MCF 10A (cell line): ENCODE data around the gene MRAP. TPM values are rescaled to one million over a fixed set of nuclear protein-coding genes. Genes with fewer than 3 reads are reported as not detected.

Experiments used
- BruUV-seq: library from RNA; stranded (reverse); fragments of 400-500 nt; replicated peaks from 2 replicates; lab custom pipeline; 2021; lab: Mats Ljungman, UMichigan
- CTCF ChIA-PET: fragments of 300-600 bp; sonication (Branson Sonifier 250); formaldehyde crosslinking; extraction: SDS; loops from one replicate; lab custom pipeline; 2021; ENCODE audit warnings: antibody characterized with exemption, inconsistent platforms; lab: Yijun Ruan, JAX
- POLR2A ChIA-PET: fragments of 300-600, 350-650 bp; sonication (Branson Sonifier 250); formaldehyde crosslinking; extraction: SDS; loops from one replicate; lab custom pipeline; 2020; ENCODE audit warnings: antibody characterized with exemption, inconsistent platforms; lab: Yijun Ruan, JAX
- DNase-seq: peaks from one replicate; pipeline ENCODE4 v3.0.0-alpha.2; 2018; ENCODE audit not compliant: unreplicated experiment
- H3K27ac Mint-ChIP-seq: one replicate; pipeline ENCODE4 v1.8.0; 2022; ENCODE audit warnings: mild to moderate bottlenecking, low read depth, mixed read lengths; ENCODE audit not compliant: unreplicated experiment
- H3K27me3 Mint-ChIP-seq: one replicate; pipeline ENCODE4 v1.8.0; 2022; ENCODE audit warnings: mixed read lengths; ENCODE audit not compliant: insufficient read depth, unreplicated experiment
- H3K36me3 Mint-ChIP-seq: one replicate; pipeline ENCODE4 v1.8.0; 2022; ENCODE audit warnings: mild to moderate bottlenecking, moderate library complexity, mixed read lengths; ENCODE audit not compliant: insufficient read depth, unreplicated experiment
- H3K4me1 Mint-ChIP-seq: one replicate; pipeline ENCODE4 v1.8.0; 2022; ENCODE audit warnings: mixed read lengths; ENCODE audit not compliant: insufficient read depth, unreplicated experiment
- H3K4me3 Mint-ChIP-seq: one replicate; pipeline ENCODE4 v1.8.0; 2022; ENCODE audit warnings: mild to moderate bottlenecking, moderate library complexity, mixed read lengths; ENCODE audit not compliant: unreplicated experiment
- H3K9me3 Mint-ChIP-seq: one replicate; pipeline ENCODE4 v1.8.0; 2022; ENCODE audit warnings: mixed read lengths; ENCODE audit not compliant: unreplicated experiment
- CTCF ChIP-seq: fragments of 200-600 bp; IDR thresholded peaks from one replicate; pipeline ENCODE4 v1.8.0; 2022; ENCODE audit warnings: antibody characterized with exemption, mild to moderate bottlenecking; ENCODE audit not compliant: unreplicated experiment
- intact Hi-C: fragments of 100-400 bp; cut with micrococcal nuclease; formaldehyde crosslinking; loops from 2 replicates; pipeline ENCODE4 v1.14.1; 2022
- total RNA-seq: library from RNA; stranded (reverse); gene quantifications from 2 replicates; pipeline ENCODE4 v1.2.3, GENCODE V29; 2022

Gene MRAP
- total RNA-seq, 1 experiment from 2014 or later: not detected

GRCh38 chr21:32279377-32279680 lies 19.3 kb upstream of the MRAP start:
- Mint-ChIP-seq H3K4me3 (peak overlapping the region; percentile 94), H3K27ac (peak overlapping the region; percentile 82)
- intact Hi-C loops: loop anchor here (5.0 kb wide), 1 partner anchor 323 kb away; no protein-coding TSS in a partner anchor

DNA sequence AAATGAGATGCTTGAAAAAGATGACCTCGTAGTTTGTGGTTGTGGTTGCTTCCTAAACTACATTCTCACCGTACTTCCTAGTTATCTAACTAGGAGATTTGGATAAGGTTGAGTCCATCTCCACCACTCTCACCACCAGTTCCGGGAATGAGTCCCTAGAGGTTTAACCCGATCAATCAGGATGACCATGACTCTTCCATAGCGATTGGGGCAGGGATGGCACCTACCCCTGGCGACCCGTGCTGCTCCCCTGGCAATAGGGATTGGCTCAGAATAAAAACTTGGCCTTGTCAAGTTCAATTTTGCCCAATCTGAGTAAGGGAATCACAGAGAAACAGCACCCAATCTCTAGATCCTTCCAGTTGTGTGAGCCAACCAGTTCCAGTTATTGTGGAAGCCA lies 17.1 kb upstream of the MRAP start:
- no peak for TF ChIP-seq CTCF
- no TSS peak for BruUV-seq
- H3K36me3 Mint-ChIP-seq: peaks cover 40% of the 10 kb centered on the region
- no peak for DNase-seq
- H3K27ac Mint-ChIP-seq: no peak overlapping the region
- H3K27me3 Mint-ChIP-seq: no peaks in the 10 kb centered on the region
- ChIA-PET POLR2A (no interaction called here), CTCF (interaction anchor here (0.6 kb wide), 1 partner anchor 288 kb away, joined by 3 read pairs; no protein-coding TSS in a partner anchor)
- no peak overlapping the region for H3K4me3 Mint-ChIP-seq
- intact Hi-C loops: no loop called here
- H3K9me3 Mint-ChIP-seq: no peaks in the 10 kb centered on the region
- H3K4me1 Mint-ChIP-seq: peaks cover 13% of the 10 kb centered on the region

More at GRCh38 chr21:32279377-32279680, 19.3 kb upstream of the MRAP start:
- TF ChIP-seq CTCF: no peak
- Mint-ChIP-seq H3K36me3 (peaks cover 33% of the 10 kb centered on the region), H3K4me1 (peaks cover 20% of the 10 kb centered on the region), H3K9me3 (no peaks in the 10 kb centered on the region), H3K27me3 (no peaks in the 10 kb centered on the region)
- ChIA-PET CTCF (interaction anchor here (0.6 kb wide), 2 partner anchors 20 to 214 kb away, joined by 3 to 4 read pairs; no protein-coding TSS in a partner anchor), POLR2A (interaction anchor here (0.6 to 1.9 kb wide), 12 partner anchors 9 to 547 kb away, joined by 3 to 6 read pairs (median 3); partner anchors contain the start of gene SCAF4)
- BruUV-seq: TSS peak; percentile 78
- DNase-seq: no peak

GRCh38 chr21:32282992-32283391 lies 15.7 kb upstream of the MRAP start:
- Mint-ChIP-seq H3K9me3 (no peaks in the 10 kb centered on the region), H3K4me1 (peaks cover 10% of the 10 kb centered on the region), H3K4me3 (no peak overlapping the region), H3K27me3 (no peaks in the 10 kb centered on the region), H3K36me3 (peaks cover 40% of the 10 kb centered on the region), H3K27ac (no peak overlapping the region)
- no peak for TF ChIP-seq CTCF
- no TSS peak for BruUV-seq
- ChIA-PET POLR2A (no interaction called here), CTCF (no interaction called here)
- no peak for DNase-seq
- intact Hi-C loops: no loop called here

DNA sequence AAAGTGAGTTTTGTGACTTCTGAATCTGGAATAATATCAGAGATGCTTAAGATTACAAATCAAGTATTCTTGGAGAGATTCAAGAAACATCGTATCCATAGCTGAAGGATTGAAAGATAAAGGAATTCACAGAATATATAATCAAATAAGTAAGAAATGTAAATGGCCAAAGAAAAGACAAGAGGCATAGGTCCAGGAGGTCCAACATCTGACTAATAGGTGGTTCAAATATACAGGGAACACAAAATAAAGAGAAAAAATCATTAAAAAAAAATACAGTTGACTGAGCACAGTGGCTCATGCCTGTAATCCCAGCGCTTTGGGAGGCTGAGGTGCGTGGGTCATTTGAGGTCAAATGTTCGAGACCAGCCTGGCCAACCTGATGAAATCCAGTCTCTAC lies 13.2 kb upstream of the MRAP start:
- Mint-ChIP-seq H3K4me3 (no peak overlapping the region), H3K9me3 (peaks cover 8% of the 10 kb centered on the region), H3K36me3 (peaks cover 35% of the 10 kb centered on the region), H3K27ac (no peak overlapping the region), H3K27me3 (no peaks in the 10 kb centered on the region), H3K4me1 (peaks cover 2% of the 10 kb centered on the region)
- no peak for DNase-seq
- ChIA-PET POLR2A (no interaction called here), CTCF (no interaction called here)
- intact Hi-C loops: no loop called here
- TF ChIP-seq CTCF: no peak
- BruUV-seq: no TSS peak
